ENCODE results near the gene FAM13A. TPM values are rescaled to one million over a fixed set of nuclear protein-coding genes. Genes with fewer than 3 reads are reported as not detected.
"Not testable (repeated sequence)": the region's sequence is repeated elsewhere in the genome, so short reads cannot be mapped to it uniquely, and the experiment has no call there.

Gene FAM13A
- total RNA-seq, 1 experiment from 2014 or later: 39.0 TPM

DNA sequence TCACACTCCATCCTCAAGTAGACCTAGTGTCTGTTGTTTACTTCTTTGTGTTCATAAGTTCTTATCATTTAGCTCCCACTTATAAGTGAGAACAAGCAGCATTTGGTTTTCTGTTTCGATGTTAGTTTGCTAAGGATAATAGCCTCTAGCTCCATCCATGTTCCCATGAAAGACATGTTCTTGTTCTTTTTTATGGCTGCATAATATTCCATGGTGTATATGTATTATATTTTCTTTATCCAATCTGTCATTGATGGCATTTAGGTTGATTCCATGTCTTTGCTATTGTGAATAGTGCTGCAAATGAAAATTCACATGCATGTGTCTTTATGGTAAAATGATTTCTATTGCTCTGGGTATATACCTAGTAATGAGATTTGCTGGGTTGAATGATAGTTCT is 51.9 kb downstream of the FAM13A start:
- in situ Hi-C loops (cut with HindIII; ENCODE audit: low sequenced_read_pairs); DNase-seq (ENCODE audit: low spot score): not testable (repeated sequence)

DNA sequence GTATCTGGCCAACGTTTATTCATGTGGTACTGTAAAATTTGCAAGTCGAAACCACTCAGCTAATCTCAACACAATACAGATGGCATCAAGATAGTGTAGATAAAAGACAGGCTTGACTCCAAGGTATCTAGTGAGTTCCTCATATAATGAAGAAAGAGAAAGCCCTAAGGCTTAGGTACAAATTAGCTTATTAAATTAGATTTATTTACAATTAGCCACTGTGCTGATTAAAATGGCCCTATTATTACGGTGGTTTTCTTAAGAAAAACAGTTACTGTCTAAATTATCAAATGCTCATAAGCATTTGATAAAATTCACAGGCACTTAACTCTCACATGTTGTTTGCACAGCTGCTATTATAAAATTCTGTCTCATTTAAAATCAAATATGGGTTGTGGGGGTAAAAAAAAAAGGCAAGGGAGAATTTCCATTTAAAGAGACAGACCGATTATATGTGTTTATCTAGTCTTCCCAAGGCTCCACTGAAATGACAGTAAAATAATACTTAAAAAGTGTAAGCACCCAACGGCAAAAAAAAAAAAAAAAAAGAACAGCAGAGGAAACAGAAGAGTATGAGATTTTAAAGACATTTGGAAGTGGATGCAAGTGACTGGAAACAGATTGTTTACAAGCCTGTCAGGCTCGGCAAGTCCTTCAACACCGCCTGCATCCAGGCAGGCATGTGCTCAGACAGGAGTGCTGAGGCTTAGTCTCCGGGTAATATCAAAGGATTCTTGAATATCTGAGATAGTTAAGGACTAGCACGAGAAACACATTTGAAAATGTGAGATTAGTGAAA is 55.1 kb downstream of the FAM13A start:
- DNase-seq (ENCODE audit: low spot score): no peak
- in situ Hi-C loops (cut with HindIII; ENCODE audit: low sequenced_read_pairs): no loop called here

DNA sequence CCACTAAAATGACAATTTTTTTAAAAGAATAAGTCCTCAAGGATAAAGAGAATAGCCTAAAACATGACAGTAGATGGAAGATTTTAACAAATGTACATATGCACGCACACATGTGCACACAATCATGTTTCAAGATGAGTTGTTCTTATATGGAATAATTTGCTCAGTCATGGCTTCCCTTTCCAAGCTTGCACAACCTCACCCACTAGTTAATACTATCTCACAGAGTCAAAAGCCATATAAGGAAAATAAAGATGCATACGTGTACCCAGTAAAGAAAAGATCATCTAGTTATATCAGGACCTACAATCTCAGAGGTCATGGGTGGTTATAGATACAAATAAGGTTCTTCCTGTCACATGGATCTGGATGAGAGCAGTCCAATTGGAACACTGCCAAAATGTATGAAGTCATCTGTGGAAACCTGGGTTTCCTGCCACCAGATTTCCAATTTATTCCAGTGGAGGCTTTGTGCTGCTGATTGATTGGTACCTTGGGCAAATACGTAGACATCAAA is 56.1 kb downstream of the FAM13A start:
- in situ Hi-C loops (cut with HindIII; ENCODE audit: low sequenced_read_pairs): no loop called here
- no peak for DNase-seq (ENCODE audit: low spot score)

DNA sequence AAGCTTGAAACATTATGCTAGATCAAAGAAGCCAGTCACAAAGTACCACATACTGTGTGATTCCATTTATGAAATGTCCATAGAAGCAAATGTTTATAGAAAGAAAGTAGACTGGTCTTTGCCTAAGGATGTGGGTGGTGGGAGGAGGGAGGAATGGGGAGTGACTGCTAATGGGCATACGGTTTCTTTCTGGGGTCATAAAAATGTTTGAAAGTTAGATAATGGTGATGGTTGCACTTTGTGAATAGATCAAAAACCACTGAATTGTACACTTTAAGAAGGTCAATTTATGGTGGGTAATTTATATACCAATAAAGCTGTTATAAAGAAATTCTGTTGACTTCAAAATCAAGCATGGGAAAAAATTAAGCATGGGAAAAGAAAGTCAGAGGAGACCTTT is 56.6 kb downstream of the FAM13A start:
- in situ Hi-C loops (cut with HindIII; ENCODE audit: low sequenced_read_pairs): no loop called here

DNA sequence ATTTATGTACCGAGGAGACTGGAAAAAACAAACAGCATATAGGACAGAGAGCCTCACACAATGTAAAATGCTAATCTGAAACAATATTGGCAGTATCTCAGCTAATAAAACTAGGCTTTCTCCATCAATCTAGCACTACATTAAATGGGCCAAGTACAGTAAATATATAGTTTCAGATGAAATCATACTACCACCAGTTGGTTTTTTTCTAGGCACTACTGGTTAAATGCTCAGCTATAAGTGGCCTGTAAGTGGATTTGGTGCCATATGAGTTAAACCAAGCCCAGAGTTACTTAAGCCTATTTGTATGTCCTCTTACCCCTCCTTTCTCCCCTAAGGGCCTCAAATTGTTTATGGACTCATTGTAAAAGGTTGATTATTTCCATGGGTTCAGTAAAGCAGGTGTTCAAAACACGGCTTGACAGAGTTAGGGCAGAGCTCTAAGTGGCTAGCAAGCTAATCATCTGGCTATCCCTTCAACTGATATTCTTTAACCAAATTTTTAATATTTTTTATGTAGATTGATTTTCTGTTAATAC is 57.5 kb downstream of the FAM13A start:
- in situ Hi-C loops (cut with HindIII; ENCODE audit: low sequenced_read_pairs): no loop called here
- DNase-seq (ENCODE audit: low spot score): no peak

More for the DNA sequence above, 56.6 kb downstream of the FAM13A start:
- no peak for DNase-seq (ENCODE audit: low spot score)

DNA sequence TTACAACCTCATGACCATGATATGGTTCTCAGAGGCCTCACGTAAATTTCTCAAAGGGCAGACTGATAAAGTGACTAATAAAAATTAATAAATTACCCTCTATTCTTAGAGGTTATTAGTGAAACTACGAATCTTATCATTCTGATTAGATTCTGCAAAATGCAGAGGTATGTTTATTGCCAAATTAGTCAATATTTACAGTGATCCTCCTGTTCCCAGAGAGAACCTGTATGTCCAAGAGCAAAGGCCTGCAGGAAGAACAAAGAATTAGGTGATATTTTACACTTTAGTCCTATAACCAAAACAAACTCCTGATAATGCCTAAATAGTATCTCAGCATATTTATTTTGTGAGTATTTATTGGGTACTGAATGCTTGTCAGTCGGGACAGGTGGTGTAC is 58.1 kb downstream of the FAM13A start:
- no peak for DNase-seq (ENCODE audit: low spot score)
- in situ Hi-C loops (cut with HindIII; ENCODE audit: low sequenced_read_pairs): no loop called here

DNA sequence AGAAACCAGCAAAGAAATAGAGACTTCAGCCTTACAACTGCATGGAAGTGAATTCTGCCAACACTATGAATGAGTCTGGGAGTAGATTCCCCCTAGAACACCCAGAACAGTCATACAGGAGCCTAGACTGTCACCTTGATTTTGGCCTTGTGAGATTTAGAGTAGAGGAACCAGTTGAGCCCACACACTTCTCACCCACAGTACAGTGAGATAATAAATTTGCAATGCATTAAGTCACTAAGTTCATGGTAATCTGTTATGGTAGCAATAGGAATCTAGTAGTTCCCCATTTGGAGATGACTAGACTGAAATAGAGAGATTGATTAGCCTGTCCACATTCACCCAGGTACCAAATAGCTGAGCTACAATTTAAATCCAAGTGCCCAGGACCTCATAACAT is 59.0 kb downstream of the FAM13A start:
- DNase-seq (ENCODE audit: low spot score): no peak
- in situ Hi-C loops (cut with HindIII; ENCODE audit: low sequenced_read_pairs): no loop called here

DNA sequence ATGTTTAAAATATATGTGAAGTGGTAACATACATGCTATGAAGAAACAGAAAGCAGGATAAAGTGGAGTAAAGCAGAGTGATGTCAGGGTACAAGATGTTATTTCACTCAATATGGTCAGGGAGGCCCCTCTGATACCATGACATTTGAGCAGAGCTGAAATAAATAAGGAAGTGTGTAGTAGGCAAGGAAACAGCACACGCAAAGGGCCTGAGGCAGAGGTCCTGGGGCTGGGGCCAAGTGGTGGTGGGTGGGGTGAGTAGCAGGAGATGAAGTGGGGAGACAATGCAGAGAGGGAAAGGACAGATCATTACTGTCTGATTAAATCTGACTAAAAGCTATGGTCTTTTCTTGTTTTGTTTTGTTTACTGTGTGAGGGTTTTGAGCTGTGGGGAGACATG is 61.1 kb downstream of the FAM13A start:
- in situ Hi-C loops (cut with HindIII; ENCODE audit: low sequenced_read_pairs): no loop called here
- DNase-seq (ENCODE audit: low spot score): no peak

DNA sequence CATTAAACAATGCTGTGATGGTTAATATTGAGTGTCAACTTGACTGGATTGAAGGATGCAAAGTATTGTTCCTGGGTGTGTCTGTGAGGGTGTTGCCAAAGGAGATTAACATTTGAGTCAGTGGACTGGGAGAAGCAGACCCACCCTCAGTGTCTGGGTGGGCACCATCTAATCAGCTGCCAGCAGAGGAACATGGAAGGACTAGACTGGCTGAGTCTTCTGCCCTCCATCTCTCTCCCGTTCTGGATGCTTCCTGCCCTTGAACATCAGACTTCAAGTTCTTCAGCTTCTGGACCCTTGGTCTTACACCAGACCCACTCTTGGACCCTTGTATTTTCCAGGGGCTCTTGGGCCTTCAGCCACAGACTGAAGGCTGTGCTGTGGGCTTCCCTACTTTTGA is 61.7 kb downstream of the FAM13A start:
- DNase-seq (ENCODE audit: low spot score); in situ Hi-C loops (cut with HindIII; ENCODE audit: low sequenced_read_pairs): not testable (repeated sequence)

DNA sequence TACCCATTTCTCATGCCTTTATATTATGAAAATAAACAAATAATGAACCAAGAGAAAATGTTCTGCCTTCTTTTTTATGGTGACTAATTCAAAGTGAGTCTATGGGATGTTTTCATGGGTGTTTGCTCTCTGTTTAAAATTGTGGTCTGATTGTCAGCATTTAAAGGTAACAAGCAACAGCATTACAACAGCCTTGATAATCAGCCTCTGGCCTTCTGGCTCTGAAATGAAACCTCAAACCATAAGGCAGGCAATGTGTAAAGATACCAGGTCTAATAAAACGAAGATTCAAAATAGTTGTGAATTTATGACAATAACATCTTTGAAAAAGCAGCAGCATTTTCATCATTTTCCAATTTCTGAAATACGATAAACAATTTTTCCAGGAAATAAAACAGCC is 63.7 kb downstream of the FAM13A start:
- no peak for DNase-seq (ENCODE audit: low spot score)
- in situ Hi-C loops (cut with HindIII; ENCODE audit: low sequenced_read_pairs): no loop called here

DNA sequence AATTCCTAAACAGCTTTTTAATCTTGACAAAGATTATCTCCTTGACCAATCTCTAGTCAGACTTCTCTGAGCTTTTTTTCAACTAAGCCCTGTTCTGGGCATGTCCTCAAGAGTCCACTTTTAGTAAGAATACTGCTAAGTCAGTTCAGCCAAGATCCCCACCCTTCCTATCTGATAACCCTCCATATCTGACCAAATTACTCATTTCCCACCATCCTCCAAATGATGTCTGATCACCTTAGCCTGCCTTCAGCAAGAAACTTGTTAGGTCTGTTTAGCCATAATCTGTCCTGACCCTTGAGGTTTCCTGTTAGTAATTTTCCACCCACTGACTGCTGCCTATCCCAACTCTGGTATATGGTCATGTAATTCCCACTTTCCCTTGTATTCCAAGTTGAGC is 65.2 kb downstream of the FAM13A start:
- in situ Hi-C loops (cut with HindIII; ENCODE audit: low sequenced_read_pairs): no loop called here

DNA sequence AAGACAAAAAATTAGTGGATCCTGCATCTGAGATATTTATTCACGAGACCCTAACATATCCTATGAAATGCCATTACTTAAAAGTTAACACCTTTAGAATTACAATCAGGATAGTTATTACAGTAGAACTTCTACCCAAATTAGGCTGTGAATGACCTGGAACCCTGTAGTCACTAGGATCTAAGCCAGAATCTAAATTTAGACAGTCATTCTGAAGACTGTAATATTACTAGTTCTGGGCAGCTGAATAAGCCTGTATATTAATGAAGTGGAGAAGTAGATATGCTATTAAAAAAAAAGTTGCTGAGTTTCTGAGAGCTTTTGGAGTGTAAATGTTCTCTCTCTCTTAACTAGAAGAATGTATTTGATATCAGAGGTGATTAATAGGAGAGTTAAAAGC is 67.0 kb downstream of the FAM13A start:
- in situ Hi-C loops (cut with HindIII; ENCODE audit: low sequenced_read_pairs): no loop called here
- peak; percentile 75 for DNase-seq (ENCODE audit: low spot score)

More for the DNA sequence above, 65.2 kb downstream of the FAM13A start:
- DNase-seq (ENCODE audit: low spot score): no peak

DNA sequence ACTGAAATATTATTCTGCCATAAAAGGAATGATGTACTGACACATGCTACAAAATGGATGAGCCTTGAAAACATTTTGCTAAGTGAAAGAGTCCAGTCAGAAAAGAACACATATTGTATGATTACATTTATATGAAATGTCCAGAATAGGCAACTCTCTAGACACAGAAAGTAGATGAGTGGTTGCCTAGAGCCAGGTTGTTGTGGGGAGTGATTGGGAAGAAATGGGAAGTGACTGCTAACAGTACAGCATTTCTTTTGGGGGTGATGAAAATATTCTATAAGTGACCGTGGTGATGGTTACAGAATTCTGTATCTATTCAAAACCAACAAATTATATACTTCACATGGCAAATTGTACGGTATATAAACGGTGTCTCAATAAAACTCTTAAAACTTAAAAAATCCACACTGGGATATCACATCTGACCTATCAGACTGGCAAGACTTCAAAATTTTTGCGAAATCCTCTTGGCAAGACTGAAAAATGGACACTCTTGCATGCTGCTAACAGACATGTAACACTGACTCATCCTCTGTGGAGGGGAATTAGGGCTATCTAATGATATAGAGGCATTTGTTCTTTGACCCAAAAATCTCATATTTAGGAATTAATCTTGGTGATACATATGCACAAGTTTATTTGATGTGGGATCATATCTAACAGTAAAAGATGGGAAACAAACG is 71.8 kb downstream of the FAM13A start:
- in situ Hi-C loops (cut with HindIII; ENCODE audit: low sequenced_read_pairs): no loop called here
- no peak for DNase-seq (ENCODE audit: low spot score)

DNA sequence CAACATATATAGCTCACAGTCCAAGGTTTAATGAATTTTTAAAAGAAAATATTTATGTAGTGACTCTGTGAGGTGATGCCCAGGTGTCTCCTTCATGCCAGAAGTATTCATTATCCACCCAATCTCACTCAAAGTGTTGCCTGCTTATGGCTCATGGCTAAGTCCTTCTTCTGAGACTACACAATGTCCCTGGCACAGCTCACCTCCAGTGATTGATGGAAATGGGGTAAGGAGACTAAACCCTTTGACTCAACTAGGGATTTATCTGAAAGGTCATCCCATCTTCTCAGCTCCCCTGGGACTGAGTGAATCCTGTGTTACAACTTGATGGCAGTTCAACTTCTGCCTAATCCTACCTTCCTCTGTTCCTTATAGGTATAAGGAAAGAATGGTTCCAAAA is 74.2 kb downstream of the FAM13A start:
- in situ Hi-C loops (cut with HindIII; ENCODE audit: low sequenced_read_pairs): no loop called here
- no peak for DNase-seq (ENCODE audit: low spot score)

DNA sequence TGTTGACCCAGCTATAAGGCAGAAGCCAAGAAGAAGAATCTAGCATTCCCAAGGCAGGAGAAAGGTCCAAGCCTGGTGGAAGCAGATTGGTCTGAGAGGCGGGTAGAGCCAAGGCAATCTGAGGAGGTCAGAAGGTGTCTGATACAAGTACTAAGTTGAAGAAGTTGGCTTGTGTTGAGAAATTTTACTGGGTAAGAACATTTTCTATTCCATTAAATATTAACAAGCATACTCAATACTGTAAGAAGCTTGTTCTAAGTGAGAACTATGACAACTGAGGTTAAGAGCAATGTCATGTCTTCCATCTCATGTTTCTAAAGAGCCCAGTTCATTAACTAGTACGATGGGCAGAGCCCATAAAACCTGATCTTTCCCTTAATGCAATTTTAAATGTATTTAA is 75.0 kb downstream of the FAM13A start:
- in situ Hi-C loops (cut with HindIII; ENCODE audit: low sequenced_read_pairs): no loop called here
- no peak for DNase-seq (ENCODE audit: low spot score)

DNA sequence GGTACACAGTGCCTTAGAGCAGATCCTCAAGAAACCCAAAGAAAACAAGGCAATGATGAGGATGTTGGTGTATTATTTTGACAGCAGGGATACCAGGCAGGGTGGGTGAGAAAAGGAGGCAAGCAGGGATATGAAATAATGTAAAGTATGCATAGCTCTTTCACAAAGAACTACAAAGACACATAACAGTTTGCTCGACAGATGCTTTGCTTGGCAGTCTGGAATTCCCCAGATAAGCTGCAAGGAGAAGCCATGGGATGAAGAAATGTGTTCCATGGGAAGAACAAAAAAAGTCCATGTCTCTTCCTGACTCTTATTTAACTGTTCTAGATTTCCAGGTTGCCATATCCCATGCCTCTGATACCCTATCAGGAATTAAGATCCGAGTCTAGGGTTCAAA is 75.4 kb downstream of the FAM13A start:
- in situ Hi-C loops (cut with HindIII; ENCODE audit: low sequenced_read_pairs): no loop called here
- no peak for DNase-seq (ENCODE audit: low spot score)

DNA sequence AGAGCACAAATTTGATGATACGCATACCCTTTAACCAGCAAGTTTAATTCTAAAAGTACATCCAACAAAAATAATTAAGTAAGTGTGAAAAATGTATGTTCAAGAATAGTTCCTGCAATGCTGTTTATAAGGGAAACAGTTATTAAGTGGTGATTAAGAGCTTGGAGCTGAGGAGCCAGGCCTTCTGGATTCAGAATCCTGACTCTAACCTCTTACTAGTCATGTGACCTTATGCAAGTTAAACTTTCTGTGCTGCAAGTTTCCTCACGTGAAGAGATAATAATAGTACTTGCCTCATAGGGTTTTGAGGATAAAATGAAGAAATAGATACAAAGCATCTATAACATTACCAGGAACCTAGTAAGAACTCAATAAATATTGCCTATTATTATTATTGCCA is 77.7 kb downstream of the FAM13A start:
- in situ Hi-C loops (cut with HindIII; ENCODE audit: low sequenced_read_pairs): no loop called here

DNA sequence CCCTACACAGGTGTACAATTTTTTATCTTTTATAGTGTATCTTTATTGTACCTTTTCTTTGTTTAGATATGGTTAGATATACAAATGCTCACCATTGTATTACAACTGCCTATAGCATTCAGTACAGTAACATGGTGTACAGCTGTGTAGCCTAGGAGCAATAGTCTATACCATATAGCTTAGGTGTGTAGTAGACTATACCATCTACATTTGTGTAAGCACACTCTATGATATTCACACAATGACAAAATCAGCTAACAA is 80.3 kb downstream of the FAM13A start:
- in situ Hi-C loops (cut with HindIII; ENCODE audit: low sequenced_read_pairs): no loop called here
- DNase-seq (ENCODE audit: low spot score): no peak

More for the DNA sequence above, 77.7 kb downstream of the FAM13A start:
- DNase-seq (ENCODE audit: low spot score): no peak

DNA sequence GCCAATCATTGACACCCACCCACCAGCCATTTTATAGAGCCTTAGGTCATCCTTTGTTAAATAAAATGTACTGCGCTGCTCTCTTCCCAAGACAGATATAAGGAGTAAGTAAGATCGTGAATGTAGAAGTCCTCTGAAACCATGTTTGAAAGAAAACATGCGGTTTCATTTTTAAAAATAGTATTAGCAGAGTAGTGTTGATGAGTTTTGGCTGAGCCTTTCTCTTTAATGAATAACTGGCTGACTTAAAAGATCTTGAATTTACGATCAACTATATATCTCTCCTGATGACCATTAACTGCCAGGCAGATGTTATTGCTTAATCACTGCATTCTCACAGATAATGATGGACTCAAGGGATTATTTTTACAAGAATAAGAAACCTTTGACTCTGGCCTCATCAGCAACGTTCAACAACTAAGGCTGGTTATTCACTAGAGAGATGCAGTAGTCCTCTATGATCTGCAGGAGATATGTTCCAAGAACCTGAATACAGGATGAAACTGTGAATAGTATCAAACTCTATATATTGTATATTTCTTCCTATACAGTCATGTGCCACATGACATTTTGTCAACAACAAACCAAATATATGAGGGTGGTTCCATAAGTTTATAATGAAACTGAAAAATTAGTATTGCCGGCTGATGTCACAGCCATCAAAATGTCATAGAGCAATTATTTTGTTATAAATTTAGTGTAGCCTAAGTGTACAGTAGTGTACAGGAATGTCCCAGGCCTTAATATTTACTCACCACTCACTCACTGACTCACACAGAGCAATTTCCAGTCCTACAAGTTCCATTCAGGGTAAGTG is 80.8 kb downstream of the FAM13A start:
- DNase-seq (ENCODE audit: low spot score): no peak
- in situ Hi-C loops (cut with HindIII; ENCODE audit: low sequenced_read_pairs): no loop called here

DNA sequence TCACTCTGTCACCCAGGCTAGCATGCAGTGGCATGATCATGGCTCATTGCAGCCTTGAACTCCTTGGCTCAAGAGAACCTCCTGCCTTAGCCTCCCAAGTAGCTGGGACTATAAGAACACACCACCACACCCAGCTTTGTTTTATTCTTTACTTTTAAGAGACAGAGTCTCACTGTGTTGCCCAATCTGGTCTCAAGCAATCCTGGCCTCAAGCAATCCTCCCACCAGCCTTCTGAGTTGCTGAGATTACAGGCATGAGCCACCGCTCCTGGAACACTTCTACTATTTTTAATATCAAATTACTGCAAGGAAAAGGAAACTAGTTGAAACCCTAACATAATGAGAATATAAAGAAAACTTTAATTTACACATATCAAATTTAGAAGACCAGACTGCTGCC is 85.4 kb downstream of the FAM13A start:
- in situ Hi-C loops (cut with HindIII; ENCODE audit: low sequenced_read_pairs): no loop called here
- no peak for DNase-seq (ENCODE audit: low spot score)

All from G401 (cell line).